Lower leg skin (tissue), 4 donors: Measurements from ENCODE around the gene P3H4. TPM values are rescaled to one million over a fixed set of nuclear protein-coding genes. Genes with fewer than 3 reads are reported as not detected.
"Not testable (repeated sequence)": the region's sequence is repeated elsewhere in the genome, so short reads cannot be mapped to it uniquely, and the experiment has no call there.

Source experiments
- DNase-seq, 2 donors: peaks; one replicate each; pipeline ENCODE4 v3.0.0-alpha.2; 2019; ENCODE audit warnings: low spot score in 2 of 2
- H3K4me3 ChIP-seq: fragments of 200-600 bp; sonication (generic); 2 replicates; pipeline ENCODE4 v1.5.1; 2017; ENCODE audit warnings: mild to moderate bottlenecking, low read depth; ENCODE audit not compliant: poor library complexity, severe bottlenecking
- POLR2A ChIP-seq, 2 donors: fragments of 450-650 bp; IDR thresholded peaks; one replicate each; pipeline ENCODE4 v1.6.1; 2016 to 2017; ENCODE audit warnings: antibody characterized with exemption in 2 of 2, mild to moderate bottlenecking in 1 of 2, moderate library complexity in 1 of 2
- WGBS, 2 donors: methylation state at CpG; one replicate each; pipeline ENCODE4 v1.1.5; 2018; 5-methylcytosine and 5-hydroxymethylcytosine counted together
- intact Hi-C: fragments of 100-400 bp; cut with DNase I; formaldehyde crosslinking; loops from one replicate; pipeline ENCODE4 v1.15.0; 2023; ENCODE audit warnings: low total_unique reads
- total RNA-seq, 4 donors: library from RNA; depleted of rRNA; stranded (reverse); fragments of >200 nt; gene quantifications; one replicate each; pipeline ENCODE4 v1.1.0, GENCODE V29; 2016
- TF ChIP-seq, protein P1 (sequence below), 3 donors: fragments of 450-650 bp; IDR thresholded peaks; one replicate each; pipeline ENCODE4 v1.5.1; 2016; ENCODE audit warnings: antibody characterized with exemption in 3 of 3, mild to moderate bottlenecking in 3 of 3, moderate library complexity in 2 of 3

P3H4 gene
- total RNA-seq, 4 donors from 2014 or later, result 12.8 to 14.5 (median 13.2) TPM

- 96 to 97% methylated on average over 15 of the region's 15 CpGs for WGBS, 2 donors
- H3K4me3 ChIP-seq, result no peak within 1 kb of the TSS
- TF ChIP-seq POLR2A (IDR thresholded peaks at IDR 0.05), result no peak
- TF ChIP-seq, protein P1, sequence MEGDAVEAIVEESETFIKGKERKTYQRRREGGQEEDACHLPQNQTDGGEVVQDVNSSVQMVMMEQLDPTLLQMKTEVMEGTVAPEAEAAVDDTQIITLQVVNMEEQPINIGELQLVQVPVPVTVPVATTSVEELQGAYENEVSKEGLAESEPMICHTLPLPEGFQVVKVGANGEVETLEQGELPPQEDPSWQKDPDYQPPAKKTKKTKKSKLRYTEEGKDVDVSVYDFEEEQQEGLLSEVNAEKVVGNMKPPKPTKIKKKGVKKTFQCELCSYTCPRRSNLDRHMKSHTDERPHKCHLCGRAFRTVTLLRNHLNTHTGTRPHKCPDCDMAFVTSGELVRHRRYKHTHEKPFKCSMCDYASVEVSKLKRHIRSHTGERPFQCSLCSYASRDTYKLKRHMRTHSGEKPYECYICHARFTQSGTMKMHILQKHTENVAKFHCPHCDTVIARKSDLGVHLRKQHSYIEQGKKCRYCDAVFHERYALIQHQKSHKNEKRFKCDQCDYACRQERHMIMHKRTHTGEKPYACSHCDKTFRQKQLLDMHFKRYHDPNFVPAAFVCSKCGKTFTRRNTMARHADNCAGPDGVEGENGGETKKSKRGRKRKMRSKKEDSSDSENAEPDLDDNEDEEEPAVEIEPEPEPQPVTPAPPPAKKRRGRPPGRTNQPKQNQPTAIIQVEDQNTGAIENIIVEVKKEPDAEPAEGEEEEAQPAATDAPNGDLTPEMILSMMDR (IDR thresholded peaks at IDR 0.05), result no peak
- intact Hi-C loops, result no loop called here
- no peak for DNase-seq
Measured at GRCh38 chr17:41837761-41838538, 26.2 kb upstream of the P3H4 start, which contains the start of gene KLHL10. Gene KLHL10 (plus strand): TSS chr17:41837825. CDS start chr17:41837933, 108 bp downstream.

- no peak for TF ChIP-seq POLR2A (IDR thresholded peaks at IDR 0.05)
- TF ChIP-seq, protein P1 (IDR thresholded peaks at IDR 0.05), result no peak
- H3K4me3 ChIP-seq, result no peak overlapping the region
- WGBS, 2 donors, result 45 to 51% methylated on average over 21 of the region's 21 CpGs
- DNase-seq, result no peak
- intact Hi-C loops, result no loop called here
Measured at GRCh38 chr17:41836550-41837196, 24.9 kb upstream of the P3H4 start.

DNA sequence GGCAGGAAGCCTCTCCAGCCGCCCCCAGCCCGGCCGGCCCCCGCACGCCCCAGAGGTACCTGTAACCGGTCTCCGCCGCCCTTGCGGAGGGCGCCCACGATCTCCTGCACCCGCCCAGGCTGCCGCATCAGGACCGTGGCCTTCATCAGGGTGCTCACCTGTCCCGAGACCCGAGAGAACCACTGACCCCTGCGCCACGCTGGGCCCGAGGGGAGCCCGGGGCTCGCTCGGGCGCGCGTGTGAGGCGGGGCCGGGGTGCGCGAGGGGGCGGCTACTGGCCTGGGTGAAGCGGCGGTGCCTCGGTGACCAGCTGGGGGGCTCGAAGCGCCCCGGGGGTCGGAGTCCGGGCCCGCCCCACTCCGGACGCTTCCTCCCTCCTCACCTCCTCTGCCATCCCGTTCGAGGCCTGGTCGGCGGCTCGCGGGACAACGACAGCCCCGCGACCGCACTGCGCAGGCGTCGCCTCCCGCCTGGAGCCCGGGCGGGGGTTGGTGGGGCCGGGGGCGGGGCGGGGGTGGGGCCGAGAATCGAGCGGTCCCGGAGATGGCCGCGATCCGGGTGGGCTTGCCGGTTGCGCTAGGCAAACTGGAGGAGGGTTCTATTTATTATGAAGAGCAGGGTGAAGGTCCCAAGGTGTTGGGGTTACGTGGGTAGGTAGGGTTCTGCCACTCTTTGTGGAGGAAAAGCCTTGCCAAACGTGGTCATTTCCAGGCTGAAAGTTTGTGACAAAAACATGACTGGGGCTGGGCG lies 24.2 kb upstream of the P3H4 start, which contains the start of gene NT5C3B:
TSS of gene NT5C3B (minus strand) at position 433 of the 750 bp plus-strand sequence. CDS start at position 394, 39 bp downstream.
- 0 to 2% methylated on average over 16 to 28 of the region's 72 CpGs for WGBS, 2 donors
- DNase-seq, result peak in 1 of 2 donors; percentile 91
- TF ChIP-seq, protein P1 (IDR thresholded peaks at IDR 0.05), result no peak
- no peak for TF ChIP-seq POLR2A (IDR thresholded peaks at IDR 0.05)
- peak within 1 kb of the TSS; percentile 84 for H3K4me3 ChIP-seq
- intact Hi-C loops, result no loop called here

DNA sequence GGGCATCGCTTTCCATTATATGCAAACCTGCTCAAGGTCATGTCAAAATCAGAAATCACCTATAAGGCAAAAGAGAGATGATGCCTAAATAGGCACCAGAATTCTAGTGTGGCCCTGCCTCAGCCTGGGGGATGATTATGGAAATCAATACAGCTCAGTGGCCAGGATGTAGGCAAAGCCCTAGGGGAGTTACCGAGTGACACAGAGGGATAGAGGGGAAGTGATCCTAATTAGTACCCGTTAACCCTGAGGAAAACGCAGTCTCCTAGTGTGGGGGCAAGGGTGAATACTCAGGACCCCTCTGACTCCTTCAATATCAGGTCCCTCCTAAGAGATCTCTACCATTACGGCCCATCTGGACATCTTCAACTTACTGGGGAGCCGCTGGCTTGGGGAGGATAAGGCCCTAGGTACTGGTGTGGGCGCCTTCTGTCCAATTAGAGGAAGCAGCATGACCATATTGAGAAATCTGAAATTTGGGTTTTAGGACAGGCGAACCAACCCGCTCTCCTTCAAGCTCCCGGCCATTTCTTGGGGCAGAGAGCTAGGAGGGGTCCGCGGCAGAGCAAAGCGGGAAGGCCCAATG lies 23.6 kb upstream of the P3H4 start:
- no peak for DNase-seq
- H3K4me3 ChIP-seq, result peak overlapping the region; percentile 84
- WGBS, 2 donors, result 12 to 13% methylated on average over 10 to 13 of the region's 13 CpGs
- TF ChIP-seq, protein P1 (IDR thresholded peaks at IDR 0.05), result no peak
- TF ChIP-seq POLR2A (IDR thresholded peaks at IDR 0.05), result no peak
- intact Hi-C loops, result no loop called here

DNA sequence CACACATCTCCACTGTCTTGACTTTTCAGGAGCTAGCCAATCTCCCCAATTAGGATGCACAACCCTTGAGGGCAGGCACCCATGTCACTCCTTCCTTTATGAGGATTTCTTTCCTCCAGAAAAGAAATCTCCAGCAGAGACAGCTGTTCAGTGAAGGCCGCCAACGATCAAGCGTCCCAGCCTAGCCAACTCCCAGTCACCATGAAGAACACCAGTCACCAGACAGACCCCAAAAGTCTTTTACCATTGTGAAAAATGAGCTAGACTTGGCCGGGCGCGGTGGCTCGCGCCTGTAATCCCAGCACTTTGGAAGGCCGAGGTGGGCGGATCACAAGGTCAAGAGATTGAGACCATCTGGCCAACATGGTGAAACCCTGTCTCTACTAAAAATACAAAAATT lies 18.2 kb upstream of the P3H4 start:
- H3K4me3 ChIP-seq, intact Hi-C loops: not testable (repeated sequence)
- WGBS, 2 donors, result 86 to 87% methylated on average over 10 of the region's 10 CpGs
- peak in 1 of 2 donors; percentile 63 for DNase-seq
